GM12891 (cell line): ENCODE data around the gene AAK1.

Source experiments
- POLR2A ChIP-seq: IDR thresholded peaks from 2 replicates; pipeline ENCODE4 v1.6.1; 2011; ENCODE audit warnings: low read depth, low read length, control low read depth
- POLR2AphosphoS5 ChIP-seq: IDR thresholded peaks from 2 replicates; pipeline ENCODE4 v1.6.1; 2011; ENCODE audit warnings: low read depth, low read length, control low read depth
- POU2F2 ChIP-seq: IDR thresholded peaks from 2 replicates; pipeline ENCODE4 v1.6.1; 2011; ENCODE audit warnings: low read depth, mild to moderate bottlenecking, control low read depth, low read length, moderate library complexity
- SPI1 ChIP-seq: IDR thresholded peaks from 2 replicates; pipeline ENCODE4 v1.6.1; 2011; ENCODE audit warnings: low read depth, low read length, control low read depth
- TAF1 ChIP-seq: IDR thresholded peaks from 2 replicates; pipeline ENCODE4 v1.6.1; 2011; ENCODE audit warnings: low read depth, low read length, control low read depth

DNA sequence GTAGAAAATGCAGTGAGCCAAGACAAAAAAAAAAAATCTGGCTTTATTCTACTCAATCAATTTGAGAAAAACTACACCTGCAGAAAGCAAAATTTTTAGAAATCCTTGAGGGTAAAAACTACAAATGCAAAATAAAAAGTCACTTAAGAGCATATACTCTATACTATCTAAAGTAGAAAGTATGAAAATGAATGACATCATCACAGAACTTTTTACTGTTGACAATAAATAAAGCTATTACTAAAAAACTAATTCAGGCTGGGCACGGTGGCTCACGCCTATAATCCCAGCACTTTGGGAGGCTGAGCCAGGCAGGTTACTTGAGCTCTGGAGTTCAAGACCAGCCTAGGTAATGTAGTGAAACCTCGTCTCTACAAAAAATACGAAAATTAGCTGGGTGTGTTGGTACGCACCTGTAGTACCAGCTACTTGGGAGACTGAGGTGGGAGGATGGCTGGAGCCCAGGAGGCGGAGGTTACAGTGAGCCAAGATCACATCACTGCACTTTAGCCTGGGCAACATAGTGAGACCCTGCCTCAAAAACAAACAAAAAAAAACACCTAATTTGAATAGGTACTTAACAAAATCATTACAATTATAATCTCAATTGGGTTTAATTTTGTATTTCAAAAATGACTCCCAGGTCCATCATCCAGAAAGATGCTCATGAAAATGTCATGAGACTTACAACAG lies 213.9 kb downstream of the AAK1 start:
- TF ChIP-seq POLR2A: no peak
- no peak for TF ChIP-seq SPI1
- no peak for TF ChIP-seq POLR2AphosphoS5
- no peak for TF ChIP-seq POU2F2
- no peak for TF ChIP-seq TAF1
